ENCODE measurements around the gene WNT5B. TPM values are rescaled to one million over a fixed set of nuclear protein-coding genes. Genes with fewer than 3 reads are reported as not detected.

Gene WNT5B
- total RNA-seq, 1 donor from 2014 or later = 8.9 TPM

GRCh38 chr12:1635301-1636095 lies 6.5 kb downstream of the WNT5B start:
- no peak for TF ChIP-seq CTCF (IDR thresholded peaks at IDR 0.05; ENCODE audit: unreplicated experiment)
- Mint-ChIP-seq H3K9me3 (ENCODE audit: low read depth) (no peaks in the 10 kb centered on the region), H3K27ac (no peak overlapping the region), H3K36me3 (ENCODE audit: insufficient read depth) (peaks cover 2% of the 10 kb centered on the region), H3K4me1 (ENCODE audit: low read depth) (peaks cover 23% of the 10 kb centered on the region), H3K4me3 (ENCODE audit: low read depth) (no peak overlapping the region), H3K27me3 (peaks cover 55% of the 10 kb centered on the region)
- no peak for DNase-seq (ENCODE audit: low spot score, unreplicated experiment)

GRCh38 chr12:1638203-1638602 lies 9.2 kb downstream of the WNT5B start:
- DNase-seq (ENCODE audit: low spot score, unreplicated experiment) = no peak
- Mint-ChIP-seq H3K4me1 (ENCODE audit: low read depth) (peaks cover 12% of the 10 kb centered on the region), H3K36me3 (ENCODE audit: insufficient read depth) (peaks cover 2% of the 10 kb centered on the region), H3K27ac (no peak overlapping the region), H3K9me3 (ENCODE audit: low read depth) (no peaks in the 10 kb centered on the region), H3K4me3 (ENCODE audit: low read depth) (no peak overlapping the region), H3K27me3 (peaks cover 46% of the 10 kb centered on the region)
- TF ChIP-seq CTCF (IDR thresholded peaks at IDR 0.05; ENCODE audit: unreplicated experiment) = no peak

GRCh38 chr12:1639538-1639937 lies 10.5 kb downstream of the WNT5B start:
- peaks cover 35% of the 10 kb centered on the region for H3K27me3 Mint-ChIP-seq
- no peak overlapping the region for H3K27ac Mint-ChIP-seq
- peaks cover 2% of the 10 kb centered on the region for H3K36me3 Mint-ChIP-seq (ENCODE audit: insufficient read depth)
- H3K9me3 Mint-ChIP-seq (ENCODE audit: low read depth) = no peaks in the 10 kb centered on the region
- H3K4me3 Mint-ChIP-seq (ENCODE audit: low read depth) = no peak overlapping the region
- no peak for TF ChIP-seq CTCF (IDR thresholded peaks at IDR 0.05; ENCODE audit: unreplicated experiment)
- DNase-seq (ENCODE audit: low spot score, unreplicated experiment) = no peak
- peaks cover 7% of the 10 kb centered on the region for H3K4me1 Mint-ChIP-seq (ENCODE audit: low read depth)

- Mint-ChIP-seq H3K27ac (peak overlapping the region; percentile 29), H3K9me3 (ENCODE audit: low read depth) (no peaks in the 10 kb centered on the region)
Observed at GRCh38 chr12:1640328-1641234, 11.6 kb downstream of the WNT5B start.

More at GRCh38 chr12:1640328-1641234, 11.6 kb downstream of the WNT5B start:
- Mint-ChIP-seq H3K27me3 (peaks cover 26% of the 10 kb centered on the region), H3K4me1 (ENCODE audit: low read depth) (peaks cover 6% of the 10 kb centered on the region), H3K36me3 (ENCODE audit: insufficient read depth) (peaks cover 2% of the 10 kb centered on the region), H3K4me3 (ENCODE audit: low read depth) (no peak overlapping the region)
- TF ChIP-seq CTCF (IDR thresholded peaks at IDR 0.05; ENCODE audit: unreplicated experiment) = no peak
- no peak for DNase-seq (ENCODE audit: low spot score, unreplicated experiment)
